Activated CD8-positive, alpha-beta memory T cell treated with anti-CD3 and anti-CD28 coated beads, Interleukin-2, amount 50 U/mL, for 1 hour (primary cell): ENCODE measurements around the gene SAMD4A.

Source experiments
- DNase-seq: peaks from one replicate; pipeline ENCODE4 v3.0.0-alpha.2; 2020; ENCODE audit errors: extremely low read depth

The SAMD4A gene

DNA sequence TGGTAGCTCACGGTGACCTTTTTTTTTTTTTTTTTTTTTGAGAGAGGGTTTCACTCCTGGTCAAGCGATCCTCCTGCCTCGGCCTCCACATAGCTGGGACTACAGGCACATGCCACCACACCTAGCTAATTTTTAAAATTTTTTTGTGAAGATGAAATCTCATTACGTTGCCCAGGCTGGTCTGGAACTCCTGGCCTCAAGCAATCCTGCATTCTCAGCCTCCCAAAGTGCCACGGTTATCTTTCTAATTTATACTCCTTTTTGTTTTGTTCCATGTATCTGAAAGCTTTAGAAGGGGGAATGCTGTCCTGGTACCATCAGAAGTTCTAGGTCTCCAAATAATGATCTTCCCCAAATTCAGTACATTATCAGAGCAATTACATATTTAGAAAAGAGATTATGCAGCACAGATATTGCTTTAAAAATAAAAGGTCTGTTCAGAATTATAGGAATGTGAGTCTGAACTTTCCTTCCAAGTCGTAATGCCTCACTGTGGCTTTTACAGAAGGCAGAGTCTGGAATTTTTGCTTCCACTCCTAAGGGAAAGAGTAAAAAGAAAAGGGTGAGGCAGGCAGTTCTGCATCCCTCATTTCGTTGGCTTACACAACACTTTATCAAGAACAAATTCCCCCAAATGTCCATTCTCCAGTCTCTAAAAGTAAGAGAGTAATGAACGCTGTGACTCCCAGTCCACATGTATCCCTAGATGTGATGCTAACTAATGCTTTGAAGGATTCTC is 262.7 kb downstream of the SAMD4A start:
- no peak for DNase-seq

GRCh38 chr14:54830650-54831049 is 263.7 kb downstream of the SAMD4A start:
- DNase-seq, result no peak

- no peak for DNase-seq
Measured at GRCh38 chr14:54834081-54834480, 267.2 kb downstream of the SAMD4A start.

- DNase-seq, result no peak
Measured at GRCh38 chr14:54834727-54835126, 267.8 kb downstream of the SAMD4A start.

- no peak for DNase-seq
Measured at GRCh38 chr14:54836231-54836630, 269.3 kb downstream of the SAMD4A start.

DNA sequence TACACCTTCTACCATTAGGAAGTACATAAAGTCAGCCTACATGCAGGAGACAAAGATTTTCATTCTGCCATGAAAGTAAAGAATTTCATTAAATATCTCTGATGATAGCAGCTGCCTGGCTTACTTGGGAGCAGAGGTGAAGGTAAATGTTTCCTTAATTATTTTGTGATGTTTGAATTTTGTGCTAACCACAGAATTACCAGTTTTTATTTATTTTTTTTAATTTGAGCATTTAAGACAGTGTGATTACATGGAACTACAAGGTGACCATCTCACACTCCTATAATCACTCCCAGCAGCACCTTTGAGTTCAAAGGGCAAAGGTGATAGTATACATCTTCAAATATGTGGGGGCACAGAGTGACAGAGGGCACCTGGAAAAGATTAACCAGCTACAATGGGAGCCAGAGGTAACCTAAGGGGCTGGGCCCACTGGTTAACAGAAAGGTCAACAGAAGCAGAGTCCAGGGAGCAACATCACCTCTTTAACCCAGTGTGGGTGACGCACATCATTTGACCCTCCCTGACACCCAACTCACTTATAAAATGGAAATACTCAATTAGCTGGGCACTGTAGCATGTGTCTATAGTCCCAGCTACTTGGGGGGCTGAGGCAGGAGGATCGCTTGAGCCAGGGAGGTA is 270.7 kb downstream of the SAMD4A start:
- no peak for DNase-seq

GRCh38 chr14:54838931-54839512 is 272.1 kb downstream of the SAMD4A start:
- DNase-seq, result no peak

- no peak for DNase-seq
Measured at GRCh38 chr14:54839701-54840119, 272.8 kb downstream of the SAMD4A start.

- no peak for DNase-seq
Measured at GRCh38 chr14:54840336-54840735, 273.4 kb downstream of the SAMD4A start.

DNA sequence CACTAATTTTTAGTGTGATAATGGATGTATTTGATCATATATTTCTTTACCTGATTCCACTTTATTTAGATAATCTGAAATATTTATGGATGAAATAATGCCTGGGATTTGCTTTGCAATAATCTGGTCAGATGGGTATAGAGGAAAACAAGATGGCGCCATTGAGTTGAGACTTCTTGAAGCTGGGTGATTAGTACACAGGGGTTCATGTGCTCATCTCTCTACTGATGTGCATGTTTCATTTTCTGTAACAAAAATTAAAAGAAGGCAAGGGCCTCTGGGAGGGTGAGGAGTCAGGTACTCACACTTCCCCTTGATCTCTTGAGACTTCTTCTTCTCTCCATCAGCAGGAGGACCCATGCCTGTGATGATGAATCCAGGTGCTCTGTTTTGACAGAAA is 273.9 kb downstream of the SAMD4A start:
- no peak for DNase-seq
